OCI-LY7 (cell line): ENCODE results near the gene FCAMR. TPM values are rescaled to one million over a fixed set of nuclear protein-coding genes. Genes with fewer than 3 reads are reported as not detected.

Experiments used
- BruUV-seq: library from RNA; stranded (reverse); fragments of 400-500 nt; replicated peaks from 2 replicates; lab custom pipeline; 2021; lab: Mats Ljungman, UMichigan
- CTCF ChIA-PET: fragments of 300-600 bp; sonication (Branson Sonifier 250); formaldehyde crosslinking; loops from one replicate; lab custom pipeline; 2022; ENCODE audit warnings: antibody characterized with exemption; ENCODE audit not compliant: unreplicated experiment; lab: Charles Lee
- POLR2A ChIA-PET: fragments of 300-600 bp; sonication (Branson Sonifier 250); formaldehyde crosslinking; loops from one replicate; lab custom pipeline; 2022; ENCODE audit warnings: antibody characterized with exemption; lab: Charles Lee
- DNase-seq: peaks from one replicate; pipeline ENCODE4 v3.0.0-alpha.2; 2015; ENCODE audit warnings: low spot score
- H2AFZ ChIP-seq: fragments of 200-600 bp; sonication (generic), shearing (Covaris generic); 2 replicates; pipeline ENCODE4 v1.6.1; 2014; ENCODE audit warnings: mild to moderate bottlenecking, antibody characterized with exemption, low read length, moderate library complexity
- H3K27ac ChIP-seq: fragments of 200-600 bp; sonication (generic); 2 replicates; pipeline ENCODE4 v1.5.1; 2014; ENCODE audit warnings: mixed run types, low read depth, mild to moderate bottlenecking, moderate library complexity, low read length, inconsistent platforms; ENCODE audit not compliant: poor library complexity, severe bottlenecking
- H3K36me3 ChIP-seq: fragments of 200-600 bp; sonication (generic); 2 replicates; pipeline ENCODE4 v1.6.1; 2014; ENCODE audit warnings: mild to moderate bottlenecking, antibody characterized with exemption, low read length, moderate library complexity, mixed read lengths; ENCODE audit not compliant: insufficient read depth
- H3K4me1 ChIP-seq: fragments of 200-600 bp; sonication (generic); 2 replicates; pipeline ENCODE4 v1.5.1; 2014; ENCODE audit warnings: mild to moderate bottlenecking, low read length; ENCODE audit not compliant: insufficient read depth, poor library complexity, severe bottlenecking
- H3K4me2 ChIP-seq: fragments of 200-600 bp; sonication (generic); 2 replicates; pipeline ENCODE4 v1.6.1; 2014; ENCODE audit warnings: mild to moderate bottlenecking, low read length
- H3K4me3 ChIP-seq: fragments of 200-600 bp; sonication (generic); 2 replicates; pipeline ENCODE4 v1.5.1; 2014; ENCODE audit warnings: mild to moderate bottlenecking, low read depth, low read length; ENCODE audit not compliant: poor library complexity, severe bottlenecking
- H3K79me2 ChIP-seq: fragments of 200-600 bp; sonication (generic); 2 replicates; pipeline ENCODE4 v1.6.1; 2016; ENCODE audit warnings: low read depth, mild to moderate bottlenecking, low read length, moderate library complexity, mixed read lengths; ENCODE audit not compliant: insufficient read depth
- H3K9me2 ChIP-seq: fragments of 200-600 bp; sonication (generic); 2 replicates; pipeline ENCODE4 v1.6.1; 2016; ENCODE audit warnings: mild to moderate bottlenecking, low read length, mixed read lengths; ENCODE audit not compliant: insufficient read depth
- H3K9me3 ChIP-seq: fragments of 200-600 bp; sonication (generic); 2 replicates; pipeline ENCODE4 v1.6.1; 2014; ENCODE audit warnings: mild to moderate bottlenecking, mixed run types, low read length, mixed read lengths
- H4K20me1 ChIP-seq: fragments of 200-600 bp; sonication (generic); 2 replicates; pipeline ENCODE4 v1.6.1; 2014; ENCODE audit warnings: mild to moderate bottlenecking, antibody characterized with exemption, low read length, moderate library complexity, mixed read lengths; ENCODE audit not compliant: insufficient read depth
- CTCF ChIP-seq: fragments of 200-600 bp; sonication (generic); conservative IDR thresholded peaks from 2 replicates; pipeline ENCODE4 v1.5.1; 2014; ENCODE audit warnings: mild to moderate bottlenecking, antibody characterized with exemption, low read length, moderate library complexity, mixed read lengths
- EZH2phosphoT487 ChIP-seq: fragments of 200-600 bp; sonication (generic); IDR thresholded peaks from 2 replicates; pipeline ENCODE4 v1.6.1; 2018; ENCODE audit warnings: low read depth, borderline replicate concordance, mild to moderate bottlenecking, mixed run types, antibody characterized with exemption, low read length, moderate library complexity, mixed read lengths
- intact Hi-C: fragments of 100-400 bp; cut with micrococcal nuclease; formaldehyde crosslinking; loops from one replicate; pipeline ENCODE4 v1.10.0; 2022; ENCODE audit not compliant: unreplicated experiment
- total RNA-seq, 2 experiments: library from RNA; depleted of rRNA in 1 of 2; stranded (reverse); fragments of >200 nt in 1 of 2; shearing (Covaris generic) in 1 of 2; gene quantifications; 2 replicates each; pipeline ENCODE4 v1.2.3, GENCODE V29; 2014 to 2022

FCAMR gene
- total RNA-seq, 2 experiments from 2014 or later, result not detected

GRCh38 chr1:206954459-206955342, 15.6 kb downstream of the FCAMR start:
- TF ChIP-seq CTCF (no peak), EZH2phosphoT487 (no peak)
- Histone ChIP-seq H3K79me2 (no peaks in the 10 kb centered on the region), H3K4me2 (no peak overlapping the region), H3K4me3 (no peak overlapping the region), H3K27ac (no peak overlapping the region), H3K9me3 (no peaks in the 10 kb centered on the region), H3K36me3 (no peaks in the 10 kb centered on the region), H4K20me1 (no peaks in the 10 kb centered on the region), H3K9me2 (no peaks in the 10 kb centered on the region), H3K4me1 (no peaks in the 10 kb centered on the region), H2AFZ (no peak overlapping the region)
- intact Hi-C loops, result no loop called here
- CTCF ChIA-PET, result interaction anchor here (0.9 kb wide), 1 partner anchor 117 kb away, joined by 3 read pairs; no protein-coding TSS in a partner anchor
- DNase-seq, result no peak
- BruUV-seq, result no TSS peak
- POLR2A ChIA-PET, result interaction anchor here (0.7 to 0.9 kb wide), 2 partner anchors 19 to 26 kb away, joined by 3 to 4 read pairs; no protein-coding TSS in a partner anchor

GRCh38 chr1:206953626-206954025, 16.6 kb downstream of the FCAMR start:
- BruUV-seq, result no TSS peak
- no peaks in the 10 kb centered on the region for H3K9me2 ChIP-seq
- H3K27ac ChIP-seq, result no peak overlapping the region
- no peak for TF ChIP-seq CTCF
- H3K4me2 ChIP-seq, result no peak overlapping the region
- ChIA-PET POLR2A (interaction anchor here (1.1 kb wide), 1 partner anchor 25 kb away, joined by 3 read pairs; no protein-coding TSS in a partner anchor), CTCF (no interaction called here)
- no peaks in the 10 kb centered on the region for H4K20me1 ChIP-seq
- no peaks in the 10 kb centered on the region for H3K79me2 ChIP-seq
- H3K9me3 ChIP-seq, result no peaks in the 10 kb centered on the region
- H3K4me3 ChIP-seq, result no peak overlapping the region
- intact Hi-C loops, result no loop called here
- DNase-seq, result no peak
- no peak overlapping the region for H2AFZ ChIP-seq
- H3K4me1 ChIP-seq, result no peaks in the 10 kb centered on the region
- H3K36me3 ChIP-seq, result no peaks in the 10 kb centered on the region

- POLR2A ChIA-PET, result interaction anchor here (0.6 to 1.1 kb wide), 3 partner anchors 25 to 165 kb away, joined by 3 to 4 read pairs (median 3); no protein-coding TSS in a partner anchor
These were observed 17.1 kb downstream of the FCAMR start for GRCh38 chr1:206953126-206953525.

More at GRCh38 chr1:206953126-206953525, 17.1 kb downstream of the FCAMR start:
- DNase-seq, result no peak
- Histone ChIP-seq H3K4me3 (no peak overlapping the region), H3K4me1 (no peaks in the 10 kb centered on the region), H3K36me3 (no peaks in the 10 kb centered on the region), H3K9me3 (no peaks in the 10 kb centered on the region), H3K4me2 (no peak overlapping the region), H3K79me2 (no peaks in the 10 kb centered on the region), H3K9me2 (no peaks in the 10 kb centered on the region), H3K27ac (no peak overlapping the region), H4K20me1 (no peaks in the 10 kb centered on the region), H2AFZ (no peak overlapping the region)
- no peak for TF ChIP-seq CTCF
- no peak for TF ChIP-seq EZH2phosphoT487
- BruUV-seq, result no TSS peak
- CTCF ChIA-PET, result no interaction called here
- intact Hi-C loops, result no loop called here
